Coronary artery (tissue), 2 donors: ENCODE data around the gene ALDH1L2.

Source experiments
- DNase-seq: peaks from one replicate; pipeline ENCODE4 v3.0.0-alpha.2; 2017; ENCODE audit warnings: low spot score
- H3K27ac ChIP-seq, 2 donors: fragments of 200-600 bp; sonication (generic); one replicate each; pipeline ENCODE4 v1.5.1; 2016 to 2019
- H3K4me3 ChIP-seq: fragments of 200-600 bp; sonication (generic); 2 replicates; pipeline ENCODE4 v1.5.1; 2016; ENCODE audit warnings: mild to moderate bottlenecking, moderate library complexity
- TF ChIP-seq, protein P1 (sequence below): fragments of 200-600 bp; sonication (generic); IDR thresholded peaks from one replicate; pipeline ENCODE4 v1.5.1; 2019; ENCODE audit warnings: antibody characterized with exemption

ALDH1L2 gene

DNA sequence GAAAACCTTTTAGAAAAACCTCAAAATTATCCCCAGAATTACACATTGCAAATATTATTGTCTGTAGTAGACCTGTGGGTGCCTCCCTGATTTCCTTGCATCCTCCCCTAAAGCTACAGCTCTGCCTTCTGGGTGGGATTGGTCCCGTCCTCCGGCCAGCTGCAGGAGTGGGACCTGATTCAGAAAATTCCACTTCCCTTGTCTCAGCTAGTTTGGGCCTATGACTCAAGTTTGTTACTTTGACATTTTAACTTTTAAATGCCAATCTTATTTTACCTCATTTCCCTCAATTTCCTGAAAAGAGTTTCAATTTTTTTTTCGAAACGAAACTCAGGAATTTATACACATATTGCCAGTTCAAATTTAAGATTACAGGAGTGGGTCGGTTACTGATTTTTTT lies 113.0 kb downstream of the ALDH1L2 start:
- Histone ChIP-seq H3K27ac (no peak overlapping the region), H3K4me3 (no peak overlapping the region)
- TF ChIP-seq, protein P1, sequence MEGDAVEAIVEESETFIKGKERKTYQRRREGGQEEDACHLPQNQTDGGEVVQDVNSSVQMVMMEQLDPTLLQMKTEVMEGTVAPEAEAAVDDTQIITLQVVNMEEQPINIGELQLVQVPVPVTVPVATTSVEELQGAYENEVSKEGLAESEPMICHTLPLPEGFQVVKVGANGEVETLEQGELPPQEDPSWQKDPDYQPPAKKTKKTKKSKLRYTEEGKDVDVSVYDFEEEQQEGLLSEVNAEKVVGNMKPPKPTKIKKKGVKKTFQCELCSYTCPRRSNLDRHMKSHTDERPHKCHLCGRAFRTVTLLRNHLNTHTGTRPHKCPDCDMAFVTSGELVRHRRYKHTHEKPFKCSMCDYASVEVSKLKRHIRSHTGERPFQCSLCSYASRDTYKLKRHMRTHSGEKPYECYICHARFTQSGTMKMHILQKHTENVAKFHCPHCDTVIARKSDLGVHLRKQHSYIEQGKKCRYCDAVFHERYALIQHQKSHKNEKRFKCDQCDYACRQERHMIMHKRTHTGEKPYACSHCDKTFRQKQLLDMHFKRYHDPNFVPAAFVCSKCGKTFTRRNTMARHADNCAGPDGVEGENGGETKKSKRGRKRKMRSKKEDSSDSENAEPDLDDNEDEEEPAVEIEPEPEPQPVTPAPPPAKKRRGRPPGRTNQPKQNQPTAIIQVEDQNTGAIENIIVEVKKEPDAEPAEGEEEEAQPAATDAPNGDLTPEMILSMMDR: no peak
- DNase-seq: no peak
